Liver (tissue), 9 donors: Measurements from ENCODE around the gene PCSK6. TPM values are rescaled to one million over a fixed set of nuclear protein-coding genes. Genes with fewer than 3 reads are reported as not detected.
"Not testable (repeated sequence)": the region's sequence is repeated elsewhere in the genome, so short reads cannot be mapped to it uniquely, and the experiment has no call there.

Experiments
- DNase-seq: peaks from one replicate; pipeline ENCODE4 v3.0.0-alpha.2; 2017; ENCODE audit warnings: low spot score
- H3K27ac ChIP-seq, 2 donors: one replicate each; pipeline ENCODE4 v1.7.0; 2013; ENCODE audit warnings: inconsistent platforms in 2 of 2, low read length in 2 of 2, control low read depth in 1 of 2, low read depth in 1 of 2, mild to moderate bottlenecking in 1 of 2
- H3K27me3 ChIP-seq, 4 donors: one replicate each; pipeline versions ENCODE4 v1.6.1 to v1.7.0; 2013; ENCODE audit warnings: low read length in 3 of 4, inconsistent platforms in 1 of 4, mild to moderate bottlenecking in 1 of 4, moderate library complexity in 1 of 4; ENCODE audit not compliant: control insufficient read depth in 4 of 4, insufficient read depth in 4 of 4
- H3K36me3 ChIP-seq, 4 donors: one replicate each; pipeline versions ENCODE4 v1.6.1 to v1.7.0; 2013; ENCODE audit warnings: low read length in 3 of 4, mild to moderate bottlenecking in 3 of 4, low read depth in 1 of 4, moderate library complexity in 1 of 4; ENCODE audit not compliant: control insufficient read depth in 4 of 4, insufficient read depth in 3 of 4
- H3K4me1 ChIP-seq, 4 donors: one replicate each; pipeline versions ENCODE4 v1.6.1 to v1.7.0; 2013; ENCODE audit warnings: low read length in 3 of 4, mild to moderate bottlenecking in 3 of 4, moderate library complexity in 1 of 4; ENCODE audit not compliant: control insufficient read depth in 4 of 4, insufficient read depth in 4 of 4
- H3K4me3 ChIP-seq, 3 donors: one replicate each; pipeline versions ENCODE4 v1.6.1 to v1.7.0; 2013; ENCODE audit warnings: low read length in 3 of 3, control low read depth in 1 of 3, low read depth in 1 of 3, mild to moderate bottlenecking in 1 of 3
- H3K9ac ChIP-seq, 2 donors: one replicate each; pipeline ENCODE4 v1.7.0; 2013; ENCODE audit warnings: low read length in 2 of 2, mild to moderate bottlenecking in 2 of 2, moderate library complexity in 2 of 2, control low read depth in 1 of 2, low read depth in 1 of 2
- H3K9me3 ChIP-seq, 4 donors: one replicate each; pipeline versions ENCODE4 v1.6.1 to v1.7.0; 2013; ENCODE audit warnings: low read length in 3 of 4; ENCODE audit not compliant: control insufficient read depth in 4 of 4
- CTCF ChIP-seq: fragments of 150-350 bp; IDR thresholded peaks from 2 replicates; pipeline ENCODE4 v1.5.1; 2017; ENCODE audit warnings: improper control_type of control experiment, low read depth, low read length; ENCODE audit not compliant: missing input control
- FOXA1 ChIP-seq: IDR thresholded peaks from 2 replicates; pipeline ENCODE4 v1.6.1; 2016; ENCODE audit warnings: antibody characterized with exemption
- FOXA2 ChIP-seq: IDR thresholded peaks from 2 replicates; pipeline ENCODE4 v1.6.1; 2016; ENCODE audit warnings: antibody characterized with exemption
- GABPA ChIP-seq, 2 donors: IDR thresholded peaks in 1 of 2; conservative IDR thresholded peaks in 1 of 2; 2 replicates each; pipeline ENCODE4 v1.6.1; 2016; ENCODE audit warnings: antibody characterized with exemption in 2 of 2, mild to moderate bottlenecking in 1 of 2, moderate library complexity in 1 of 2
- HNF4G ChIP-seq: IDR thresholded peaks from 2 replicates; pipeline ENCODE4 v1.6.1; 2016; ENCODE audit warnings: antibody characterized with exemption
- JUND ChIP-seq, 2 donors: IDR thresholded peaks; 2 replicates each; pipeline ENCODE4 v1.6.1; 2016; ENCODE audit warnings: antibody characterized with exemption in 2 of 2
- MAX ChIP-seq: IDR thresholded peaks from 2 replicates; pipeline ENCODE4 v1.6.1; 2016; ENCODE audit warnings: antibody characterized with exemption
- NR2F2 ChIP-seq: IDR thresholded peaks from 2 replicates; pipeline ENCODE4 v1.6.1; 2016; ENCODE audit warnings: antibody characterized with exemption
- RAD21 ChIP-seq, 2 donors: IDR thresholded peaks; 2 replicates each; pipeline ENCODE4 v1.6.1; 2016; ENCODE audit warnings: antibody characterized with exemption in 2 of 2, mild to moderate bottlenecking in 2 of 2
- SP1 ChIP-seq: IDR thresholded peaks from 2 replicates; pipeline ENCODE4 v1.6.1; 2018; ENCODE audit warnings: antibody characterized with exemption, mild to moderate bottlenecking
- ZBTB33 ChIP-seq: IDR thresholded peaks from 2 replicates; pipeline ENCODE4 v1.6.1; 2016; ENCODE audit warnings: antibody characterized with exemption
- WGBS: extraction: QIAGEN DNeasy Blood & Tissue Kit; methylation state at CpG from one replicate; pipeline ENCODE4 v1.1.7; 2013; 5-methylcytosine and 5-hydroxymethylcytosine counted together
- polyA plus RNA-seq, 2 donors: library from polyadenylated mRNA; stranded (reverse) in 1 of 2; unstranded in 1 of 2; fragments of 200-250 nt in 1 of 2; fragments of >200 nt in 1 of 2; fragmentation: Nextera tagmentation in 1 of 2; extraction: Ambion mirVana in 1 of 2; gene quantifications; one replicate each; pipeline versions ENCODE4 v1.2.1 to v1.2.3, GENCODE V29; 2013 to 2015
- total RNA-seq, 2 donors: library from RNA; depleted of rRNA; stranded (reverse); fragments of >200 nt; gene quantifications; one replicate each; pipeline ENCODE4 v1.2.3, GENCODE V29; 2014
- TF ChIP-seq, protein P1 (sequence below): IDR thresholded peaks from 2 replicates; pipeline ENCODE4 v1.6.1; 2016; ENCODE audit warnings: antibody characterized with exemption
- donor health status: healthy.
- donor health status: healthy.
- donor health status: healthy.
- donor health status: healthy.
- donor health status: healthy.

Gene PCSK6
- total and polyA plus RNA-seq, 4 donors: 94.8 to 398 (median 168) TPM

GRCh38 chr15:101337976-101338375 lies 151.5 kb downstream of the PCSK6 start:
- TF ChIP-seq MAX (no peak), JUND (IDR thresholded peaks at IDR 0.05) (no peak), RAD21 (IDR thresholded peaks at IDR 0.05) (no peak), HNF4G (no peak), SP1 (no peak)
- TF ChIP-seq, protein P1, sequence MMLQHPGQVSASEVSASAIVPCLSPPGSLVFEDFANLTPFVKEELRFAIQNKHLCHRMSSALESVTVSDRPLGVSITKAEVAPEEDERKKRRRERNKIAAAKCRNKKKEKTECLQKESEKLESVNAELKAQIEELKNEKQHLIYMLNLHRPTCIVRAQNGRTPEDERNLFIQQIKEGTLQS: no peak
- 84% methylated on average over 7 of the region's 7 CpGs for WGBS

GRCh38 chr15:101333907-101334789 lies 155.4 kb downstream of the PCSK6 start:
- H3K4me3 ChIP-seq, H3K9me3 ChIP-seq, H3K27me3 ChIP-seq, H3K27ac ChIP-seq, DNase-seq, H3K9ac ChIP-seq, H3K4me1 ChIP-seq: not testable (repeated sequence)
- TF ChIP-seq GABPA (IDR thresholded peaks at IDR 0.05 in 1 of 2, conservative IDR thresholded peaks at IDR 0.05 in 1 of 2): peak; percentile 74 to 93
- TF ChIP-seq NR2F2: peak; percentile 30
- 78% methylated on average over 12 of the region's 16 CpGs for WGBS
- peaks cover 0 to 43% (median 36%) of the 10 kb centered on the region in 4 donors for H3K36me3 ChIP-seq

More at GRCh38 chr15:101337976-101338375, 151.5 kb downstream of the PCSK6 start:
- H3K36me3 ChIP-seq: peaks cover 1 to 20% (median 19%) of the 10 kb centered on the region in 4 donors
- DNase-seq: no peak
- H3K4me3 ChIP-seq: no peak overlapping the region
- no peaks in the 10 kb centered on the region for H3K27me3 ChIP-seq
- no peak overlapping the region for H3K27ac ChIP-seq
- no peaks in the 10 kb centered on the region for H3K9me3 ChIP-seq
- no peak overlapping the region for H3K9ac ChIP-seq
- no peaks in the 10 kb centered on the region for H3K4me1 ChIP-seq

DNA sequence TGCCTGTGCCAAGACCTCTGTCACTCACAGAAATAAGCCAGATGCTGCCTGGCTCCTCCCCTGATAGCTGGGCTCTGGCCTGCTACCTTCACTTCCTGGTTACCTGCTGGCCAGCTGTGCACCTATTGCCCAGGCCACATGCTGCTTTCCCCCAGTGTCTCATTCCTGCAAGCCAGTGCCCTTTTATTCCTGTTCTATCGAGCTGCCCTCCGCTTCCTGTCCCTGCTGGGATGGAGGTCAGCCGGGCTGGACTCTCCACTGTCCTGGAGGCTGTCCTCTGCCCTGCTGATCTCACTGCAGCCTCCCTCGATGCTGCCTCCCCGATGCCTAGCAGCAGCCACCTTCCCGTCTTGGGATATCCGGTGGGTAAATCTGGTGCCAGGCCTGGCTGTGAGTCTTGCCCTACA lies 157.4 kb downstream of the PCSK6 start:
- WGBS: 94% methylated on average over 7 of the region's 7 CpGs
- H3K9ac ChIP-seq: no peak overlapping the region

More for the DNA sequence above, 157.4 kb downstream of the PCSK6 start:
- TF ChIP-seq FOXA1 (no peak), FOXA2 (no peak), JUND (IDR thresholded peaks at IDR 0.05) (no peak), CTCF (no peak), ZBTB33 (no peak)
- Histone ChIP-seq H3K9me3 (no peaks in the 10 kb centered on the region), H3K4me3 (no peak overlapping the region), H3K36me3 (peaks cover 0 to 46% (median 35%) of the 10 kb centered on the region in 4 donors), H3K4me1 (peaks cover 0 to 4% (median 2%) of the 10 kb centered on the region in 4 donors), H3K27ac (no peak overlapping the region), H3K27me3 (no peaks in the 10 kb centered on the region)
- no peak for DNase-seq
